Liver (tissue), 9 donors: ENCODE results near the gene LDB3. TPM values are rescaled to one million over a fixed set of nuclear protein-coding genes. Genes with fewer than 3 reads are reported as not detected.

ENCODE experiments used
- DNase-seq: peaks from one replicate; pipeline ENCODE4 v3.0.0-alpha.2; 2017; ENCODE audit warnings: low spot score
- H3K27ac ChIP-seq, 2 donors: one replicate each; pipeline ENCODE4 v1.7.0; 2013; ENCODE audit warnings: inconsistent platforms in 2 of 2, low read length in 2 of 2, control low read depth in 1 of 2, low read depth in 1 of 2, mild to moderate bottlenecking in 1 of 2
- H3K27me3 ChIP-seq, 4 donors: one replicate each; pipeline versions ENCODE4 v1.6.1 to v1.7.0; 2013; ENCODE audit warnings: low read length in 3 of 4, inconsistent platforms in 1 of 4, mild to moderate bottlenecking in 1 of 4, moderate library complexity in 1 of 4; ENCODE audit not compliant: control insufficient read depth in 4 of 4, insufficient read depth in 4 of 4
- H3K36me3 ChIP-seq, 4 donors: one replicate each; pipeline versions ENCODE4 v1.6.1 to v1.7.0; 2013; ENCODE audit warnings: low read length in 3 of 4, mild to moderate bottlenecking in 3 of 4, low read depth in 1 of 4, moderate library complexity in 1 of 4; ENCODE audit not compliant: control insufficient read depth in 4 of 4, insufficient read depth in 3 of 4
- H3K4me1 ChIP-seq, 4 donors: one replicate each; pipeline versions ENCODE4 v1.6.1 to v1.7.0; 2013; ENCODE audit warnings: low read length in 3 of 4, mild to moderate bottlenecking in 3 of 4, moderate library complexity in 1 of 4; ENCODE audit not compliant: control insufficient read depth in 4 of 4, insufficient read depth in 4 of 4
- H3K4me3 ChIP-seq, 3 donors: one replicate each; pipeline versions ENCODE4 v1.6.1 to v1.7.0; 2013; ENCODE audit warnings: low read length in 3 of 3, control low read depth in 1 of 3, low read depth in 1 of 3, mild to moderate bottlenecking in 1 of 3
- H3K9ac ChIP-seq, 2 donors: one replicate each; pipeline ENCODE4 v1.7.0; 2013; ENCODE audit warnings: low read length in 2 of 2, mild to moderate bottlenecking in 2 of 2, moderate library complexity in 2 of 2, control low read depth in 1 of 2, low read depth in 1 of 2
- H3K9me3 ChIP-seq, 4 donors: one replicate each; pipeline versions ENCODE4 v1.6.1 to v1.7.0; 2013; ENCODE audit warnings: low read length in 3 of 4; ENCODE audit not compliant: control insufficient read depth in 4 of 4
- EGR1 ChIP-seq, 2 donors: IDR thresholded peaks; 2 replicates each; pipeline ENCODE4 v1.6.1; 2016 to 2018; ENCODE audit warnings: antibody characterized with exemption in 2 of 2, low read depth in 2 of 2
- FOXA1 ChIP-seq: IDR thresholded peaks from 2 replicates; pipeline ENCODE4 v1.6.1; 2016; ENCODE audit warnings: antibody characterized with exemption
- FOXA2 ChIP-seq: IDR thresholded peaks from 2 replicates; pipeline ENCODE4 v1.6.1; 2016; ENCODE audit warnings: antibody characterized with exemption
- GABPA ChIP-seq, 2 donors: IDR thresholded peaks in 1 of 2; conservative IDR thresholded peaks in 1 of 2; 2 replicates each; pipeline ENCODE4 v1.6.1; 2016; ENCODE audit warnings: antibody characterized with exemption in 2 of 2, mild to moderate bottlenecking in 1 of 2, moderate library complexity in 1 of 2
- HNF4A ChIP-seq, 2 donors: conservative IDR thresholded peaks; 2 replicates each; pipeline ENCODE4 v1.6.1; 2016; ENCODE audit warnings: antibody characterized with exemption in 2 of 2, mild to moderate bottlenecking in 2 of 2
- HNF4G ChIP-seq: IDR thresholded peaks from 2 replicates; pipeline ENCODE4 v1.6.1; 2016; ENCODE audit warnings: antibody characterized with exemption
- JUND ChIP-seq, 2 donors: IDR thresholded peaks; 2 replicates each; pipeline ENCODE4 v1.6.1; 2016; ENCODE audit warnings: antibody characterized with exemption in 2 of 2
- NR2F2 ChIP-seq: IDR thresholded peaks from 2 replicates; pipeline ENCODE4 v1.6.1; 2016; ENCODE audit warnings: antibody characterized with exemption
- RAD21 ChIP-seq, 2 donors: IDR thresholded peaks; 2 replicates each; pipeline ENCODE4 v1.6.1; 2016; ENCODE audit warnings: antibody characterized with exemption in 2 of 2, mild to moderate bottlenecking in 2 of 2
- RXRA ChIP-seq, 2 donors: IDR thresholded peaks; 2 replicates each; pipeline ENCODE4 v1.6.1; 2017 to 2018; ENCODE audit warnings: antibody characterized with exemption in 2 of 2, mild to moderate bottlenecking in 1 of 2
- SP1 ChIP-seq: IDR thresholded peaks from 2 replicates; pipeline ENCODE4 v1.6.1; 2018; ENCODE audit warnings: antibody characterized with exemption, mild to moderate bottlenecking
- TAF1 ChIP-seq: conservative IDR thresholded peaks from 2 replicates; pipeline ENCODE4 v1.6.1; 2016; ENCODE audit warnings: antibody characterized with exemption, mild to moderate bottlenecking
- YY1 ChIP-seq: IDR thresholded peaks from 2 replicates; pipeline ENCODE4 v1.6.1; 2016; ENCODE audit warnings: antibody characterized with exemption, mild to moderate bottlenecking
- WGBS: extraction: QIAGEN DNeasy Blood & Tissue Kit; methylation state at CpG from one replicate; pipeline ENCODE4 v1.1.7; 2013; 5-methylcytosine and 5-hydroxymethylcytosine counted together
- polyA plus RNA-seq, 2 donors: library from polyadenylated mRNA; stranded (reverse) in 1 of 2; unstranded in 1 of 2; fragments of 200-250 nt in 1 of 2; fragments of >200 nt in 1 of 2; fragmentation: Nextera tagmentation in 1 of 2; extraction: Ambion mirVana in 1 of 2; gene quantifications; one replicate each; pipeline versions ENCODE4 v1.2.1 to v1.2.3, GENCODE V29; 2013 to 2015
- total RNA-seq, 2 donors: library from RNA; depleted of rRNA; stranded (reverse); fragments of >200 nt; gene quantifications; one replicate each; pipeline ENCODE4 v1.2.3, GENCODE V29; 2014
- TF ChIP-seq, protein P1 (sequence below): IDR thresholded peaks from 2 replicates; pipeline ENCODE4 v1.6.1; 2016; ENCODE audit warnings: antibody characterized with exemption
- TF ChIP-seq, protein P2 (sequence below): IDR thresholded peaks from 2 replicates; pipeline ENCODE4 v1.6.1; 2016; ENCODE audit warnings: antibody characterized with exemption
- TF ChIP-seq, protein P3 (sequence below): IDR thresholded peaks from 2 replicates; pipeline ENCODE4 v1.6.1; 2016; ENCODE audit warnings: antibody characterized with exemption, mild to moderate bottlenecking
- TF ChIP-seq, protein P4 (sequence below): fragments of 150-350 bp; IDR thresholded peaks from 2 replicates; pipeline ENCODE4 v1.5.1; 2017; ENCODE audit warnings: improper control_type of control experiment, low read depth, low read length; ENCODE audit not compliant: missing input control
- TF ChIP-seq, protein P5 (sequence below): IDR thresholded peaks from 2 replicates; pipeline ENCODE4 v1.6.1; 2016; ENCODE audit warnings: antibody characterized with exemption
- donor health status: healthy.
- donor health status: healthy.
- donor health status: healthy.
- donor health status: healthy.
- donor health status: healthy.

Gene LDB3
- total and polyA plus RNA-seq, 4 donors, result 0.09 to 0.42 (median 0.15) TPM; not detected in 1

DNA sequence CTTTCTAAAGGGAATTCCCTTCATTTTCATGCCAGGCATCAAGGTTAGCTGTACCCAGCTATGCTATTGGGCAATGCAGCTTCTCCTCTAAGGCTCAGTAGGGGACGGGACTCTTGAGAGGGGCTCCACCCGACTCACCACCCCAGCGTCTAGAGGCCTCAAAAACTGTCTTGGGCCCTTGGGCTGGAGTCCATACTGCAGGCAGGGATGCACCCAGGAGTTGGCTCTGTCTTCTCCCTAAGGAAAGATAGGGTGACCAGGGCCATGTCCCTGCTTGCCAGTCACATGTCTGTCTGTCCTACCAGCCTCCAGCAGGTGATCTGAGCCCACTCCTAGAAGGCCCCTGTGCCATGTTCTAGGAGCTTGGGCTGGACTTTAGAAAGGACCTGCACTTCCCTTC is 12.7 kb upstream of the LDB3 start:
- Histone ChIP-seq H3K36me3 (no peaks in the 10 kb centered on the region), H3K9me3 (no peaks in the 10 kb centered on the region), H3K4me1 (no peaks in the 10 kb centered on the region), H3K9ac (no peak overlapping the region), H3K27ac (no peak overlapping the region), H3K4me3 (no peak overlapping the region), H3K27me3 (no peaks in the 10 kb centered on the region)
- no peak for TF ChIP-seq TAF1
- TF ChIP-seq, protein P1, sequence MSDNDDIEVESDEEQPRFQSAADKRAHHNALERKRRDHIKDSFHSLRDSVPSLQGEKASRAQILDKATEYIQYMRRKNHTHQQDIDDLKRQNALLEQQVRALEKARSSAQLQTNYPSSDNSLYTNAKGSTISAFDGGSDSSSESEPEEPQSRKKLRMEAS, result no peak
- no peak for TF ChIP-seq NR2F2
- DNase-seq, result no peak
- WGBS, result 94% methylated on average over 3 of the region's 3 CpGs

DNA sequence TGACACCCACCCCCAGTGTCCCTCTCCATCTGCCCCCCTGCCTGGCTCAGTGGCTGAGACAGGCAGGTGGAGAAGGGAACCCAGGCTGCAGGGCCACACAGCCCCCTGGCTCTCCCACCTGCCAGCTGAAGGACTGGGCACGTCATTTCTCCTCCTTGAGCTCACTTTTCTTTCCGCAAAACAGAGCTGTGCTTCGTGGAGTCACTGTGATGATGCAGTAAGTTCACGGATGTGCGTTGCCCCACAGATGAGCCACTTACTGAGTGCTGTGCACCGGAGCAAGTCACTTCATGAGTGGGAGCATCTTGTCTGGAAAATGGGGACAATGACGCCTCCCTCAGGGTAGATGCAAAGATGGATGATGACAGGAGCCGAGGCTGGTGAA is 11.3 kb upstream of the LDB3 start:
- Histone ChIP-seq H3K27me3 (no peaks in the 10 kb centered on the region), H3K9me3 (no peaks in the 10 kb centered on the region), H3K36me3 (no peaks in the 10 kb centered on the region), H3K4me1 (no peaks in the 10 kb centered on the region), H3K4me3 (no peak overlapping the region), H3K27ac (no peak overlapping the region), H3K9ac (no peak overlapping the region)
- no peak for DNase-seq
- 91% methylated on average over 8 of the region's 8 CpGs for WGBS
- TF ChIP-seq TAF1, result no peak
- TF ChIP-seq FOXA1, result no peak
- TF ChIP-seq, protein P1, result no peak
- TF ChIP-seq FOXA2, result no peak
- TF ChIP-seq, protein P2, sequence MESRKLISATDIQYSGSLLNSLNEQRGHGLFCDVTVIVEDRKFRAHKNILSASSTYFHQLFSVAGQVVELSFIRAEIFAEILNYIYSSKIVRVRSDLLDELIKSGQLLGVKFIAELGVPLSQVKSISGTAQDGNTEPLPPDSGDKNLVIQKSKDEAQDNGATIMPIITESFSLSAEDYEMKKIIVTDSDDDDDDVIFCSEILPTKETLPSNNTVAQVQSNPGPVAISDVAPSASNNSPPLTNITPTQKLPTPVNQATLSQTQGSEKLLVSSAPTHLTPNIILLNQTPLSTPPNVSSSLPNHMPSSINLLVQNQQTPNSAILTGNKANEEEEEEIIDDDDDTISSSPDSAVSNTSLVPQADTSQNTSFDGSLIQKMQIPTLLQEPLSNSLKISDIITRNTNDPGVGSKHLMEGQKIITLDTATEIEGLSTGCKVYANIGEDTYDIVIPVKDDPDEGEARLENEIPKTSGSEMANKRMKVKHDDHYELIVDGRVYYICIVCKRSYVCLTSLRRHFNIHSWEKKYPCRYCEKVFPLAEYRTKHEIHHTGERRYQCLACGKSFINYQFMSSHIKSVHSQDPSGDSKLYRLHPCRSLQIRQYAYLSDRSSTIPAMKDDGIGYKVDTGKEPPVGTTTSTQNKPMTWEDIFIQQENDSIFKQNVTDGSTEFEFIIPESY, result no peak
- no peak for TF ChIP-seq NR2F2
- TF ChIP-seq EGR1 (IDR thresholded peaks at IDR 0.05; ENCODE audit: low read depth in 2 of 2), result no peak
- TF ChIP-seq RXRA (IDR thresholded peaks at IDR 0.05), result no peak
- TF ChIP-seq YY1, result no peak
- no peak for TF ChIP-seq GABPA (IDR thresholded peaks at IDR 0.05 in 1 of 2, conservative IDR thresholded peaks at IDR 0.05 in 1 of 2)
- TF ChIP-seq RAD21 (IDR thresholded peaks at IDR 0.05), result no peak
- no peak for TF ChIP-seq HNF4A (conservative IDR thresholded peaks at IDR 0.05)
- TF ChIP-seq, protein P3, sequence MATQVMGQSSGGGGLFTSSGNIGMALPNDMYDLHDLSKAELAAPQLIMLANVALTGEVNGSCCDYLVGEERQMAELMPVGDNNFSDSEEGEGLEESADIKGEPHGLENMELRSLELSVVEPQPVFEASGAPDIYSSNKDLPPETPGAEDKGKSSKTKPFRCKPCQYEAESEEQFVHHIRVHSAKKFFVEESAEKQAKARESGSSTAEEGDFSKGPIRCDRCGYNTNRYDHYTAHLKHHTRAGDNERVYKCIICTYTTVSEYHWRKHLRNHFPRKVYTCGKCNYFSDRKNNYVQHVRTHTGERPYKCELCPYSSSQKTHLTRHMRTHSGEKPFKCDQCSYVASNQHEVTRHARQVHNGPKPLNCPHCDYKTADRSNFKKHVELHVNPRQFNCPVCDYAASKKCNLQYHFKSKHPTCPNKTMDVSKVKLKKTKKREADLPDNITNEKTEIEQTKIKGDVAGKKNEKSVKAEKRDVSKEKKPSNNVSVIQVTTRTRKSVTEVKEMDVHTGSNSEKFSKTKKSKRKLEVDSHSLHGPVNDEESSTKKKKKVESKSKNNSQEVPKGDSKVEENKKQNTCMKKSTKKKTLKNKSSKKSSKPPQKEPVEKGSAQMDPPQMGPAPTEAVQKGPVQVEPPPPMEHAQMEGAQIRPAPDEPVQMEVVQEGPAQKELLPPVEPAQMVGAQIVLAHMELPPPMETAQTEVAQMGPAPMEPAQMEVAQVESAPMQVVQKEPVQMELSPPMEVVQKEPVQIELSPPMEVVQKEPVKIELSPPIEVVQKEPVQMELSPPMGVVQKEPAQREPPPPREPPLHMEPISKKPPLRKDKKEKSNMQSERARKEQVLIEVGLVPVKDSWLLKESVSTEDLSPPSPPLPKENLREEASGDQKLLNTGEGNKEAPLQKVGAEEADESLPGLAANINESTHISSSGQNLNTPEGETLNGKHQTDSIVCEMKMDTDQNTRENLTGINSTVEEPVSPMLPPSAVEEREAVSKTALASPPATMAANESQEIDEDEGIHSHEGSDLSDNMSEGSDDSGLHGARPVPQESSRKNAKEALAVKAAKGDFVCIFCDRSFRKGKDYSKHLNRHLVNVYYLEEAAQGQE, result no peak
- no peak for TF ChIP-seq HNF4G
- TF ChIP-seq SP1, result no peak
- no peak for TF ChIP-seq JUND (IDR thresholded peaks at IDR 0.05)
- TF ChIP-seq, protein P4, sequence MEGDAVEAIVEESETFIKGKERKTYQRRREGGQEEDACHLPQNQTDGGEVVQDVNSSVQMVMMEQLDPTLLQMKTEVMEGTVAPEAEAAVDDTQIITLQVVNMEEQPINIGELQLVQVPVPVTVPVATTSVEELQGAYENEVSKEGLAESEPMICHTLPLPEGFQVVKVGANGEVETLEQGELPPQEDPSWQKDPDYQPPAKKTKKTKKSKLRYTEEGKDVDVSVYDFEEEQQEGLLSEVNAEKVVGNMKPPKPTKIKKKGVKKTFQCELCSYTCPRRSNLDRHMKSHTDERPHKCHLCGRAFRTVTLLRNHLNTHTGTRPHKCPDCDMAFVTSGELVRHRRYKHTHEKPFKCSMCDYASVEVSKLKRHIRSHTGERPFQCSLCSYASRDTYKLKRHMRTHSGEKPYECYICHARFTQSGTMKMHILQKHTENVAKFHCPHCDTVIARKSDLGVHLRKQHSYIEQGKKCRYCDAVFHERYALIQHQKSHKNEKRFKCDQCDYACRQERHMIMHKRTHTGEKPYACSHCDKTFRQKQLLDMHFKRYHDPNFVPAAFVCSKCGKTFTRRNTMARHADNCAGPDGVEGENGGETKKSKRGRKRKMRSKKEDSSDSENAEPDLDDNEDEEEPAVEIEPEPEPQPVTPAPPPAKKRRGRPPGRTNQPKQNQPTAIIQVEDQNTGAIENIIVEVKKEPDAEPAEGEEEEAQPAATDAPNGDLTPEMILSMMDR, result no peak
- TF ChIP-seq, protein P5, sequence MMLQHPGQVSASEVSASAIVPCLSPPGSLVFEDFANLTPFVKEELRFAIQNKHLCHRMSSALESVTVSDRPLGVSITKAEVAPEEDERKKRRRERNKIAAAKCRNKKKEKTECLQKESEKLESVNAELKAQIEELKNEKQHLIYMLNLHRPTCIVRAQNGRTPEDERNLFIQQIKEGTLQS, result no peak
